Stimulated activated CD8-positive, alpha-beta memory T cell treated with anti-CD3 and anti-CD28 coated beads, Interleukin-15, amount 100 ng/mL, for 24 hours (primary cell): ENCODE results near the gene SRSF10.
A peak's percentile ranks its signal among the peaks of the same experiment; 100 is the strongest.
"Not testable (repeated sequence)": the region's sequence is repeated elsewhere in the genome, so short reads cannot be mapped to it uniquely, and the experiment has no call there.

Source experiments
- DNase-seq: peaks from one replicate; pipeline ENCODE4 v3.0.0-alpha.2; 2020; ENCODE audit warnings: low read depth

SRSF10 gene

GRCh38 chr1:23997812-23998211 is 17.7 kb upstream of the SRSF10 start:
- no peak for DNase-seq

DNA sequence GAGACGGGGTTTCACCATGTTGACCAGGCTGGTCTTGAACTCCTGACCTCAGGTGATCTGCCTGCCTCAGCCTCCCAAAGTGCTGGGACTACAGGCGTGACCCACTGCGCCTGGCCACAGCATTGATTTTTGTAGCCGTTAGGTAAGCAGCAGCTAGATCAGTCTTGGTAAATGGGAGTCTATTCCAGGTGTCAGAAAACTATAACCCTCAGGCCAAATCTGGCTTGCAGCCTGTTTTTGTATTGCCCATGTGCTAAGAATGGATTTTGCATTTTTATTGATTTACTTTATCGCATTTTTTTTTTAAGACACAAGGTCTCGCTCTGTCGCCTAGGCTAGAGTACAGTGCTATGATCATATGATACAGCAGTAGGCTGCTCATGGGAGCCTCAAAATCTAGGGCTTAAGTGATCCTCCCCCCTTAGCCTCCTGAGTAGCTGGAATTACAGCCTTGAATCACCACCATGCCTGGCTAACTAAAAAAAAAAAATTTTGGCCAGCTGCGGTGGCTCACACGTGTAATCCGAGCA is 16.6 kb upstream of the SRSF10 start:
- no peak for DNase-seq

DNA sequence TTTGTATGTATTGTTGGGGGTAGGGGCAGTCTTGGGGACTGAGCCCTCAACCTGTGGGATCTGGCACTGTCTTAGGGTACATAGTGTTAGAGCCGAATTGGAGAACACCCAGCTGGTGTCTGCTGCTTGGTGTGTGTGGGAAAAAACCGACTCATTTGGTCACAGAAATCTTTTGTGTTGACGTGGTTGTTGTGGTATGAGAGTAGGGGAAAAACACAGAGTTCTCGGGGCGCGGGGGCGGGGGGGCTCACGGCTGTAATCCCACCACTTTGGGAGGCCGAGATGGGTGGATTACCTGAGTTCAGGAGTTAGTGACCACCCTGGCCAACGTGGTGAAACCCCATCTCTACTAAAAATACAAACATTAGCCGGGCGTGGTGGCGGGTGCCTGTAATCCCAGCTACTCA is 15.3 kb upstream of the SRSF10 start:
- no peak for DNase-seq

DNA sequence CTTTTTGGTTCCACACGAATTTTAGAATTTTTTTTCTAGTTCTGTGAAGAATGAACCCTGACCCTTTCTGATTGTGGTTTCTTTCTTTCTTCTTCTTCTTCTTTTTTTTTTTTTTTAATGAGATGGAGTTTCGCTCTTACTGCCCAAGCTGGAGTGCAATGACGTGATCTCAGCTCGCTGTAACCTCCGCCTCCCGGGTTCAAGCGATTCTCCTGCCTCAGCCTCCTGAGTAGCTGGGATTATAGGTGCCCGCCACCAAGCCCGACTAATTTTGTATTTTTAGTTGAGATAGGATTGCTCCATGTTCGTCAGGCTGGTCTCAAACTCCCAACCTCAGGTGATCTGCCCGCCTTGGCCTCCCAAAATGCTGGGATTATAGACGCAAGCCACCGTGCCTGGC is 11.9 kb upstream of the SRSF10 start:
- not testable (repeated sequence) for DNase-seq

DNA sequence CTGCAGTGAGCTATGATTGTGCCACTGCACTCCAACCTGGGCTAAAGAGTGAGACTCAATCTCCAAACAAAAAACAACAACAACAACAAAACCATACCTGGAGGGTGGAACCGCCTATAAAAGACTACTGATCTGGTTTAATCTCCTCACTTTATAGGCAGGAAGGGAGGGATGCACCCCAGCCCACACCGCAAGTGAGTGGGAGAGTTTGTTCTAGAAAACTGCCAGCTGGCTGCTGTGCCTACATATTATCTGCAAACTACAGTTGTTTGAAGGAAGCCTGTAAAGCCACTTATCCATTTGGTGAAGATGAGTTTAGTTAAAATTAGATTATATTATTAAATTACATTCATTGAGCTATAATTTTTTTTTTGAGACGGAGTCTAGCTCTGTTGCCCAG is 9.1 kb upstream of the SRSF10 start:
- no peak for DNase-seq

DNA sequence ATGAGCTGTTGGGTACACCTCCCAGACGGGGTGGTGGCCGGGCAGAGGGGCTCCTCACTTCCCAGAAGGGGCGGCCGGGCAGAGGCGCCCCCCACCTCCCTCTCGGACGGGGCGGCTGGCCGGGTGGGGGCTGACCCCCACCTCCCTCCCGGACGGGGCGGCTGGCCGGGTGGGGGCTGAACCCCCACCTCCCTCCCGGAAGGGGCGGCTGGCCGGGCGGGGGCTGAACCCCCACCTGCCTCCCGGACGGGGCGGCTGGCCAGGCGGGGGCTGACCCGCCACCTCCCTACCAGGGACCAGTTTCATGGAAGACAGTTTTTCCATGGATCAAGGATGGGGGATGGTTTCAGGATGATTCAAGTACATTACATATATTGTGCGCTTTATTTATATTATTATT is 6.9 kb upstream of the SRSF10 start:
- not testable (repeated sequence) for DNase-seq

DNA sequence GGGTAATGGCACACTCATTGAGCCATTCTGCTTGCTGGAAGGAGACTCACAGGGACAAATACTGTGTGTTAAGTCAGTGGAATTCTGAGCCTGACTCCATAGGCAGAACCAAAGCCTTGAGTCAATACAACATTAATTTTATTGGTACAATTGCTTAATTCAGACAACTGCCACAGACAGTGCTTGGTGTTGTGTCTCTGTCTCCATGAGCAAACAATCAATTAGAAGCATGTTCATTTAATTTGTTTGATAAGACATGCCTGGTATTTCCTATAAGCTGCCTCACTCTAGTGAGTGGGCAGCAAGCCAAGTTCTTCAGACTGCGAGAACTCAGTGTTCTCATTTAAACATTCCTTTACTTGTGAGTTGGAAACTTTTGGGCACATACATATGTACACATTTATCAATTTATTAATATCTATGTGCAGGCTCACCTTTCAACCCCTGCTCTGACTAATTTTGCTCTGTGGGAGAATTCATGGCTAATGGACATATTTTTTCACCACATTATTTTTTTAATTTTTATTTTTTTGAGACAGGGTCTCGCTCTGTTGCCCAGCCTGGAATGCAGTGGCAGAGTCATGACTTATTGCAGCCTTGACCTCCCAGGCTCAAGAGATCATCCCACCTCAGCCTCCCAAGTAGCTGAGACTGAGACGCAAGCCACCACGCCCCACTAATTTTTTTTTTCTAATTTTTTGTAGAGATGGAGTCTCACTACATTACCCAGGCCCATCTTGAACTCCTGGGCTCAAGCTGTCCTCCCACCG is 4.5 kb upstream of the SRSF10 start:
- no peak for DNase-seq

DNA sequence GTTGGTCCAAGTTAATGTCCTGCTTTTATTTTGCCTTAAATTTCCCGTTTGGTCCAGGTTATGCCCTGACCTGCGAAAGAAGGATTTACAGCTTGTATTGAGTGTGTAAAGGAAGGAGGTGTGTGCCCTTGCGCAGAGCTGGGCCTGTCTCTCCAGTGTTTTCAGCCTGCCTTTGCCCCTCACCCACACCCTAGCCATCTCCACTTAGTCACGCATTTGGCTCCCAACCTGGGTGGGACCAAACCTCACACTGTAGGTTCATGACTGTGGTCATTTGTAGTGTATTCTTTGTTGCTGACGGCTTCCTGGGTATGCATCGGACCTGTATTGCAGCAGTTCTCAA is 572 bp upstream of the SRSF10 start:
- DNase-seq: peak; percentile 18

DNA sequence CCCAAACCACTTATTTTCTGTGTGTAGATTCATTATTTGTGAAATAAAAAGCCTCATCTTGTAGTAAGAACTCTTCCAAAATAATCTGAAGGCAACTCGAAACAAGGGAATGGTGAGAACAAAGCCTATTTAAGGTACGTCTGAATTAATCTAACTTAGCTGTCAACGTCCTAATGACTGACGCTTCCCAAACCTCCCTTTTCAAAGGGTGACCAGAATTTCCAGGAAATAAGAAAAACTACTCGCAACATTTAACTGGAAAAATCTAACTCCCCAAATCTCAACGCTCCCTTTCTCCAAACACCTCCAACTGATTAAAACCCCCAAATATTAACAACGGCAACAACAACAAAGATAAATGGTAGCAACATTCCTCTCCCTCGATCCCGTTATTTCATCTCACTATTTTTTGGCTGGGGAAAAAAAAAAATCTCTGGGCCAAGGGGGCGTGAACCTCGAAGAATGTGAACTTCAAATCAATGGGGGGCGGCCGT is 693 bp downstream of the SRSF10 start:
- DNase-seq: no peak

DNA sequence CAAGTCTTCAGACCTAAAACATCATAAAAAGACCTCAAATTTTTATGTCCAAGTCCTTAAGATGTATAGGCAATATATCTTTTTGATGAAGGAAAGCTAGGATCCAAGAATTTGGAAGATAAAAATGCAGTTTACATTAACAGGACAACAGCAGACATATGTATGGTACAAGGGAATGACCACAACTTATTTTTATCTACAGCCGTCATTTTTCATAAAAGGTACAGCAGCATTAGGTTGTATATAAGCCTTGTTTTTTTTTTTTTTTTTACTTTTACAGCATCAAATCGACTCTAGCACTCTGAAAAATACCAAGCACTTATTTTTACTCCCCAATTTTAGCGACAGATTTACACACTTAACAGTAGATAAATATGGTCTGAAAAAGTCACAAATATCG is 1.3 kb downstream of the SRSF10 start:
- DNase-seq: no peak

- no peak for DNase-seq
These were observed 2.3 kb downstream of the SRSF10 start for GRCh38 chr1:23977854-23978191.

GRCh38 chr1:23977187-23977853 is 2.8 kb downstream of the SRSF10 start:
- DNase-seq: no peak

DNA sequence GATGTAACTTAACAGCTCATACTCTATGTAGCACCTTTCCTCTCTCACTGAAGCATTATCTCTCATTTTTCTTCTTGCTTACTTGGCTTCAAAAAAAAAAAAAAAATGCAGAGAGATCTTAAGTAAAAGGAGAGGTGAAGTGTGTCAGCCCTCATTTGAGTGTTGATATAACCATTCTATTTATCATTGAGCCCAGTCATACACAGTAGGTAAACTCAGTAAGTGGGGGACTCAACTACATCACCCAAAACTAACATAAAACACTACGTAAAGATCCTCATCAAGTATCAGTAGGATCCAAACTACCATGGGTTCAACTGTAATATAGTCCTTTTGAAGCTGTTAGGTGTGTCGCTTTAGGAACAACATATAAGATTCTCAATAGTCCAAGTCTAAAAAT is 12.3 kb downstream of the SRSF10 start:
- no peak for DNase-seq

GRCh38 chr1:23966973-23967493 is 13.1 kb downstream of the SRSF10 start:
- DNase-seq: no peak

DNA sequence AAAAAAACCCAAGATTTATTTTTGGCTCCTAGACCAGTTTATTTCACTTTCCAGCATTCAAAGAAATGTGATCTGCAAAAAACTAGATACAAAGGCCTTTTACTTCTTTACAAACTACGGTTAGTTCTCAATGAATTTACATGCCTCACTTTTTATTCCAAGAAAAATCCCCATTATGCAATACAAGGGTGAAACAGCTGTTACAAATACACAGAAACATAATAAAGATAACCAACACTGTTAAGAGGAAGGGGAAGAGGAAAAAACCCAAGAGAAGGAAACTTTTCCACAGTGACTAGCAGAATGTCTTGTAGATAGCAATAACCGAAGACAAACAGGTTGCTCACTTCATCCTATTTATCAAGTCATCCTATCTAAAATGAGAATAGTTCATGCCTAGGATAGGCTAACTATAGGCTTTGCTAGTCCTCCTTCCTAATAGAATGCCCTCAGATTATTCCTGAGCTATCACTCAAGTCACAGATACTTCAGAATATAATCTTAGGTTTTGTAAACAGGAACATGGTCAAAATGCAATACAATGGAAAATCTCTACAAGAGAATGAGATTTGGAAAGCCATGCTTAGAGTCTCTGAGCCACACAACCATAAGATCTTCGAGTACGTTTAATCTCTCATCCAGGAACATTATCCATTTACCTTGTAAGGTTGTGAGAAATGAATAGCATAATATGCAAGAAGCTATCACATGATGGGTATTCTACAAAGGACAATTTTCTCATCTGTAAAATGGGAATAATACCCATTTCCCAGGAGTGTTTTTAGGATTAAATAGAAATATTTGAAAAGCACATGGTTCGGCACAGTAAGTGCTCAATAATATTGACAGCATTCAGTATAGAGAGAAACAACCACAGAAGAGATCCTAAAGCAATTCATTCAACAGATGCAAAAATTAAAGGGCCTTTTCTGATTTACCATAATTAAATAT is 15.1 kb downstream of the SRSF10 start:
- no peak for DNase-seq

DNA sequence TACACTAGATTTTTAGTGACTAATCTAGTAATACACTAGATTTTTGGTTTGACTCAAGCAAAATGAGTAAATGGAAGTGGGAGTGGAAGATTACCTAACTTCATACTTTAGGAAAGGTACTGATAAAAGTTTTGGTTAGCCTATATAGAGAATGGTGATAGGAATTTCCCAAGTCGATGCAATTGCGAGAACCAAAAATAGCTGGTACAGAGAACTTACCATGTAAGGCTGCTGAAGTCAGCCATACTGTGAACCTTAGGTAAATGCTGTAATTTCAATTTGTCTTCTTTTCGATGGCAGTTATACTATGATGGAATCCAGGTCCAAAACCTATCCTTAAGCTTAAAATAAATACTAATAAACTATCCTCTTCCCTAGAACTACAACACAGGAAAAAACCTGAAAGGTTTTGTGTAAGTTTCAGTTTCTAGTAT is 15.9 kb downstream of the SRSF10 start:
- no peak for DNase-seq

DNA sequence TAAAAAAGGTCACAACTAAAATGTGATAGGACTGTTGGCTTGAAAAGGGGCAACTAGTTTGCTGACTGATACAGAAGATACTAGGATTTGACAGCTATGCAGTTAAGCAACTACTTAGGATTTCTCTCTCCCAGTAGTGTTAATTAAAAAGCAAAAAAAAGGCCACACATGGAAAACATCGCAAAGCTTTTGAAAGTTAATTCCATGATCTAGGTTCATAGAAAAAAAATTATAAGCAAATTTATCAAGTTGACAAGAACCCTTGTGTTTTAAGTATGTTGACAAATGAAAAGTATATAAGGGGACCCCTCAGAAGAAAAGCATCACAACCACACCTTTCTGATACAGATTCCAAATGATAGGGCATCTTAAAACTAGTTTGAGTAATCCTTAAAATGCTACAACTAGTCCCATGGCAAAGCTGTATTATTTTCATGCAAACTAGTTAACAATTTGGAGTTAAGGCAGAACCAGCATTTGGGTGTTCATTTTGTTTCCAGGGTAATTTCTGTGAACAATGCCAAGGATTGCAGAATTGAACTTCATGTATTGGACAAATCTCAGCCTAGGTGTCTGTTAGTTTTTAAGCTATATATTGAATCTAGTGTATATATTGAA is 16.4 kb downstream of the SRSF10 start:
- DNase-seq: no peak

- DNase-seq: no peak
These were observed 19.7 kb downstream of the SRSF10 start for GRCh38 chr1:23960291-23961020.

DNA sequence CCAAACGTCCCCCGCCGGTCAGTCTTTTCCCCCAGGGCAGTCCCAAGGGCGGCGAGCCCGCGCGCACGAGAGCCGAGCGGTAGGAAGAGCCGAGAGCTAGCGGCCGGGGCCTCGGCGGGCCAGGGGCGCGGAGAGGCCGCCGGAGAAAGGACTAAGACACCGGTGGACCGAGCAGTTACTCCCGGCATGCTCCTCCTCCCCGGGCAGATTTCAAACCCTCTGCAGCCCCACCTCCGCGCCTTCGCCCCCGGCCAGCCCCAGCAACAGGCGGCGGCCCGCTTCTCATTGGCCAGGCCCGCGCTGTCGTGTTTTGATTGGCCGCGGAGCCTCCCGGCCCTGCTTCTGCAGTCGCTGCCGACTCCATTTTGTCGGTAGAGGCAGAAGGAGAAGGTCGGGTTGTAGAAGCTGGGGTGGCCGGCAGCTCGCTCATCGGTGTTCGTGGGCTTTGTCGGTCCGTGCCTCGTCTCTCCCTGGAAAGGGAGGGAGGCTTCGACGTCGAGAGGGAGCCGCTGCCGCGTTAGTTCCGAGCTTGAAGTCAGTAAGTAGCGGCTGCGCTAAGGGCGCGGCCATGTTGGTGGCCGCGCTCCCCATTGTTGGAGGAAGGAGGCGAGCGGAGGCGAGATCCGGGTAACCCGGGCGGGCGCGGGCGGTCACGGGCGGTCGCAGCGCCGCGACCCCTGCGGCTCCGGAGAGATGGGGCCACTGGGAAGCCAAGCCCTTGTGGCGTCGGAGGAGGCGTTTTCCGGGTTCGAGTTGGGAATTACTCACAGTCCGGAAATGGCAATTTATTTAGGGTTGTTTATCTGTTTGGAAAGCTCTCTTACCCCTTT is 20.5 kb downstream of the SRSF10 start, which contains the start of gene PNRC2:
TSS of gene PNRC2 (plus strand) at position 368 of the 830 bp plus-strand sequence. CDS start 1,630 bp downstream, outside the sequence.
- DNase-seq: peak; percentile 90
